SK-N-SH (cell line): Measurements from ENCODE around the gene ZBTB16. TPM values are rescaled to one million over a fixed set of nuclear protein-coding genes. Genes with fewer than 3 reads are reported as not detected.

Experiments
- CTCF ChIA-PET: fragments of 300-600, 350-600 bp; formaldehyde crosslinking; extraction: SDS; loops from one replicate; lab custom pipeline; 2021; lab: Yijun Ruan, JAX
- POLR2A ChIA-PET: fragments of 350-600 bp; sonication (Branson Sonifier 250); formaldehyde crosslinking; extraction: SDS; loops from one replicate; lab custom pipeline; 2020; ENCODE audit warnings: antibody characterized with exemption, inconsistent platforms; lab: Yijun Ruan, JAX
- DNase-seq: peaks from one replicate; pipeline ENCODE4 v3.0.0; 2012
- H2AFZ ChIP-seq: fragments of 200-600 bp; sonication (generic); 2 replicates; pipeline ENCODE4 v1.8.1; 2016; ENCODE audit warnings: antibody characterized with exemption, mild to moderate bottlenecking, low read depth
- H3F3A ChIP-seq: fragments of 200-600 bp; sonication (generic); replicated peaks from 2 replicates; pipeline ENCODE3; 2016; ENCODE audit warnings: antibody characterized with exemption, mild to moderate bottlenecking; ENCODE audit not compliant: insufficient read depth
- H3K27ac ChIP-seq, 2 experiments: fragments of 200-500 bp in 1 of 2; fragments of 200-600 bp in 1 of 2; sonication (Bioruptor generic) in 1 of 2; sonication (generic), shearing (Covaris generic) in 1 of 2; 2 replicates each; pipeline versions ENCODE4 v1.5.1 to v1.6.1; 2014 to 2016; ENCODE audit warnings: low read depth in 2 of 2, inconsistent platforms in 1 of 2, low read length in 1 of 2, mild to moderate bottlenecking in 1 of 2, mixed read lengths in 1 of 2
- H3K27me3 ChIP-seq: fragments of 200-600 bp; sonication (generic), shearing (Covaris generic); 2 replicates; pipeline ENCODE4 v1.6.1; 2016; ENCODE audit warnings: mixed run types; ENCODE audit not compliant: insufficient read depth
- H3K36me3 ChIP-seq, 2 experiments: fragments of 200-500 bp in 1 of 2; fragments of 200-600 bp in 1 of 2; sonication (Bioruptor generic) in 1 of 2; sonication (generic) in 1 of 2; replicated peaks in 1 of 2; 2 replicates each; pipeline versions ENCODE3 to v1.5.1; 2014 to 2016; ENCODE audit warnings: low read length in 1 of 2, mild to moderate bottlenecking in 1 of 2; ENCODE audit not compliant: insufficient read depth in 2 of 2, control insufficient read depth in 1 of 2
- H3K4me1 ChIP-seq, 2 experiments: fragments of 200-500 bp in 1 of 2; fragments of 200-600 bp in 1 of 2; sonication (Bioruptor generic) in 1 of 2; sonication (generic), shearing (Covaris generic) in 1 of 2; 2 replicates each; pipeline versions ENCODE4 v1.5.1 to v1.6.1; 2014 to 2016; ENCODE audit warnings: low read depth in 1 of 2, low read length in 1 of 2, mixed run types in 1 of 2; ENCODE audit not compliant: insufficient read depth in 2 of 2, control insufficient read depth in 1 of 2
- H3K4me2 ChIP-seq: fragments of 200-600 bp; sonication (generic), shearing (Covaris generic); 2 replicates; pipeline ENCODE4 v1.6.1; 2017; ENCODE audit warnings: mixed run types
- H3K4me3 ChIP-seq, 2 experiments: fragments of 200-500 bp in 1 of 2; fragments of 200-600 bp in 1 of 2; sonication (Bioruptor generic) in 1 of 2; sonication (generic), shearing (Covaris generic) in 1 of 2; 2 replicates each; pipeline versions ENCODE4 v1.5.1 to v1.8.1; 2014 to 2016; ENCODE audit warnings: low read depth in 2 of 2, inconsistent platforms in 1 of 2, low read length in 1 of 2, mild to moderate bottlenecking in 1 of 2, mixed read lengths in 1 of 2, moderate library complexity in 1 of 2
- H3K79me2 ChIP-seq: fragments of 200-600 bp; sonication (generic); 2 replicates; pipeline ENCODE4 v1.8.1; 2017; ENCODE audit warnings: mild to moderate bottlenecking; ENCODE audit not compliant: insufficient read depth
- H3K9ac ChIP-seq: fragments of 200-600 bp; sonication (generic); 2 replicates; pipeline ENCODE4 v1.6.1; 2017; ENCODE audit warnings: mixed run types
- H3K9me2 ChIP-seq: fragments of 200-600 bp; sonication (generic); 2 replicates; pipeline ENCODE4 v1.6.1; 2017; ENCODE audit warnings: mixed run types
- H3K9me3 ChIP-seq: fragments of 200-600 bp; sonication (generic); 2 replicates; pipeline ENCODE4 v1.6.1; 2017; ENCODE audit warnings: mixed run types, mild to moderate bottlenecking, moderate library complexity
- H4K20me1 ChIP-seq: fragments of 200-600 bp; sonication (generic); 2 replicates; pipeline ENCODE4 v1.6.1; 2017; ENCODE audit warnings: mild to moderate bottlenecking, mixed run types; ENCODE audit not compliant: insufficient read depth
- CHD2 ChIP-seq: fragments of 150-350 bp; IDR thresholded peaks from 2 replicates; pipeline ENCODE4 v1.6.1; 2018; ENCODE audit warnings: low read length; ENCODE audit not compliant: partially characterized antibody
- ELF1 ChIP-seq: IDR thresholded peaks from 2 replicates; pipeline ENCODE4 v1.4.0; 2012
- EP300 ChIP-seq, 2 experiments: IDR thresholded peaks; 2 replicates each; pipeline versions ENCODE4 v1.4.0 to v1.6.1; 2012; ENCODE audit warnings: borderline replicate concordance in 1 of 2, low read depth in 1 of 2, low read length in 1 of 2
- EZH2phosphoT487 ChIP-seq: fragments of 200-600 bp; sonication (generic); IDR thresholded peaks from 2 replicates; pipeline ENCODE4 v1.6.1; 2017; ENCODE audit warnings: low read depth, mixed run types, mild to moderate bottlenecking, antibody characterized with exemption, moderate library complexity, borderline replicate concordance
- FOXJ3 ChIP-seq: sonication (generic); formaldehyde crosslinking; IDR thresholded peaks from 2 replicates; pipeline ENCODE4 v1.5.1; 2020; ENCODE audit warnings: mild to moderate bottlenecking, missing genetic modification reagents
- GABPA ChIP-seq: IDR thresholded peaks from 2 replicates; pipeline ENCODE4 v1.4.0; 2012; ENCODE audit warnings: low read depth, mild to moderate bottlenecking
- JUND ChIP-seq: IDR thresholded peaks from 2 replicates; pipeline ENCODE4 v1.4.0; 2012
- MEF2A ChIP-seq: IDR thresholded peaks from 2 replicates; pipeline ENCODE4 v1.4.0; 2012; ENCODE audit warnings: low read depth, borderline replicate concordance
- NFIC ChIP-seq: IDR thresholded peaks from 2 replicates; pipeline ENCODE4 v1.4.0; 2012; ENCODE audit warnings: borderline replicate concordance
- NRF1 ChIP-seq: IDR thresholded peaks from 2 replicates; pipeline ENCODE4 v1.6.1; 2012; ENCODE audit warnings: low read depth, mild to moderate bottlenecking, low read length
- RXRA ChIP-seq: IDR thresholded peaks from 2 replicates; pipeline ENCODE4 v1.4.0; 2012; ENCODE audit warnings: low read depth, mild to moderate bottlenecking, borderline replicate concordance
- SIN3A ChIP-seq: IDR thresholded peaks from 2 replicates; pipeline ENCODE4 v1.6.1; 2012; ENCODE audit warnings: low read depth, mild to moderate bottlenecking, low read length, moderate library complexity, borderline replicate concordance
- TEAD4 ChIP-seq: IDR thresholded peaks from 2 replicates; pipeline ENCODE4 v1.4.0; 2012; ENCODE audit warnings: mild to moderate bottlenecking, borderline replicate concordance; ENCODE audit not compliant: insufficient read depth
- WGBS: methylation state at CpG from one replicate; pipeline ENCODE4 v1.1.6; 2017; ENCODE audit warnings: low lambda C conversion rate; 5-methylcytosine and 5-hydroxymethylcytosine counted together
- polyA plus RNA-seq, 3 experiments: library from polyadenylated mRNA; depleted of rRNA; stranded (reverse); fragments of >200 nt; gene quantifications; 2 replicates each; pipeline ENCODE4 v1.2.3, GENCODE V29; 2012
- TF ChIP-seq, protein P1 (sequence below): IDR thresholded peaks from 2 replicates; pipeline ENCODE4 v1.6.1; 2012; ENCODE audit warnings: mild to moderate bottlenecking, low read depth, low read length, moderate library complexity
- TF ChIP-seq, protein P2 (sequence below): IDR thresholded peaks from 2 replicates; pipeline ENCODE4 v1.4.0; 2012; ENCODE audit warnings: low read depth, borderline replicate concordance

ZBTB16 gene
- polyA plus RNA-seq, 1 of the 3 experiments (the other 2 are of a cell fraction) = not detected

DNA sequence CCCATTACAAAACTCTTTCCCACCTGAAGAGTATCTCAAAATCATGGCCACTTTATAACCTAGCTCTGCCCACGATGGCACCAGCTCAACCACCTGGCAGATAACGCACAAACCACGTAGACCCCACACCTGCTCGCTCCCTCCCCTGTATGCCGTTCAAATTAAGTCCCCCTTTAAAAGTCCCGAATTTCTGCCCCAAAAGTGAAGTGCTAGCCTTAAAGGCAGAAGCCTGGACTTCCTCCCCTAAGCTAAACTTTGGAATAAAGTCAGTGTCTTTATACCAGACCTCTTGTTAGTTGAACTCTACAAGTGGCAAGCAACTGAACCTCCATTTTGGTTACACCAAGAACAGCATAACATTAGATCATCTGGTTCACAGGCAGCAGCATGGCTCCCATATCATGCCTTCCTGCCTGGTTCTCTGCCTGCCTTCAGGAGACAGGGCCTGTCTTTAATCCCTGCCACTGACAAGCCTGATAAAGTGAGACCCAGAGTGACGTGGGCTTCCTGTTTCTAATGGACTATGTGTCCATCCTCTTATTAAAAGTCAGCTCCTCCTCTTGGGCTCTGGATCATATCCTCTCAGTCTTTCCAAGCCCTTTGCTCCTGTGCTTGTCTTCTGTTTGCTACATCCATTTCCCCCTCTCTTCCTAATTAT is 204.1 kb downstream of the ZBTB16 start:
- Histone ChIP-seq H2AFZ (no peak overlapping the region), H3K4me2 (no peak overlapping the region), H3K36me3 (no peaks in the 10 kb centered on the region), H3K9me2 (no peaks in the 10 kb centered on the region), H3K27me3 (peaks cover 14% of the 10 kb centered on the region; the same call in 1 of the 2 replicates), H3K4me1 (no peaks in the 10 kb centered on the region; a peak in 1 of 4 replicates), H3K79me2 (no peaks in the 10 kb centered on the region), H3K9me3 (no peaks in the 10 kb centered on the region), H3K4me3 (no peak overlapping the region), H3K27ac (no peak overlapping the region), H4K20me1 (no peaks in the 10 kb centered on the region), H3F3A (no peaks in the 10 kb centered on the region), H3K9ac (no peak overlapping the region)
- POLR2A ChIA-PET = no interaction called here
- WGBS = 34% methylated on average over 7 of the region's 7 CpGs
- CTCF ChIA-PET = interaction anchor here (0.7 to 11.8 kb wide), 30 partner anchors 10 to 724 kb away, joined by 3 to 445 read pairs (median 20); partner anchors contain the start of gene HTR3B
- TF ChIP-seq SIN3A (no peak), ELF1 (no peak), TEAD4 (no peak), MEF2A (no peak), NRF1 (no peak), GABPA (no peak), RXRA (no peak), EZH2phosphoT487 (no peak), CHD2 (no peak)
- TF ChIP-seq, protein P1, sequence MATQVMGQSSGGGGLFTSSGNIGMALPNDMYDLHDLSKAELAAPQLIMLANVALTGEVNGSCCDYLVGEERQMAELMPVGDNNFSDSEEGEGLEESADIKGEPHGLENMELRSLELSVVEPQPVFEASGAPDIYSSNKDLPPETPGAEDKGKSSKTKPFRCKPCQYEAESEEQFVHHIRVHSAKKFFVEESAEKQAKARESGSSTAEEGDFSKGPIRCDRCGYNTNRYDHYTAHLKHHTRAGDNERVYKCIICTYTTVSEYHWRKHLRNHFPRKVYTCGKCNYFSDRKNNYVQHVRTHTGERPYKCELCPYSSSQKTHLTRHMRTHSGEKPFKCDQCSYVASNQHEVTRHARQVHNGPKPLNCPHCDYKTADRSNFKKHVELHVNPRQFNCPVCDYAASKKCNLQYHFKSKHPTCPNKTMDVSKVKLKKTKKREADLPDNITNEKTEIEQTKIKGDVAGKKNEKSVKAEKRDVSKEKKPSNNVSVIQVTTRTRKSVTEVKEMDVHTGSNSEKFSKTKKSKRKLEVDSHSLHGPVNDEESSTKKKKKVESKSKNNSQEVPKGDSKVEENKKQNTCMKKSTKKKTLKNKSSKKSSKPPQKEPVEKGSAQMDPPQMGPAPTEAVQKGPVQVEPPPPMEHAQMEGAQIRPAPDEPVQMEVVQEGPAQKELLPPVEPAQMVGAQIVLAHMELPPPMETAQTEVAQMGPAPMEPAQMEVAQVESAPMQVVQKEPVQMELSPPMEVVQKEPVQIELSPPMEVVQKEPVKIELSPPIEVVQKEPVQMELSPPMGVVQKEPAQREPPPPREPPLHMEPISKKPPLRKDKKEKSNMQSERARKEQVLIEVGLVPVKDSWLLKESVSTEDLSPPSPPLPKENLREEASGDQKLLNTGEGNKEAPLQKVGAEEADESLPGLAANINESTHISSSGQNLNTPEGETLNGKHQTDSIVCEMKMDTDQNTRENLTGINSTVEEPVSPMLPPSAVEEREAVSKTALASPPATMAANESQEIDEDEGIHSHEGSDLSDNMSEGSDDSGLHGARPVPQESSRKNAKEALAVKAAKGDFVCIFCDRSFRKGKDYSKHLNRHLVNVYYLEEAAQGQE = no peak
- DNase-seq = no peak

- Histone ChIP-seq H3K4me3 (no peak overlapping the region), H3K79me2 (no peaks in the 10 kb centered on the region), H4K20me1 (no peaks in the 10 kb centered on the region), H3K27me3 (peaks cover 14% of the 10 kb centered on the region; the same call in 1 of the 2 replicates), H3K4me2 (no peak overlapping the region), H3K9me3 (no peaks in the 10 kb centered on the region), H2AFZ (no peak overlapping the region), H3F3A (no peaks in the 10 kb centered on the region), H3K4me1 (no peaks in the 10 kb centered on the region; a peak in 1 of 4 replicates), H3K9me2 (no peaks in the 10 kb centered on the region), H3K27ac (no peak overlapping the region), H3K36me3 (no peaks in the 10 kb centered on the region), H3K9ac (no peak overlapping the region)
- 13% methylated on average over 2 of the region's 2 CpGs for WGBS
- no peak for DNase-seq
- POLR2A ChIA-PET = interaction anchor here (0.6 kb wide), 1 partner anchor 368 kb away, joined by 4 read pairs; no protein-coding TSS in a partner anchor
- CTCF ChIA-PET = interaction anchor here (0.6 to 11.8 kb wide), 12 partner anchors 16 to 458 kb away, joined by 3 to 445 read pairs (median 22); no protein-coding TSS in a partner anchor
- TF ChIP-seq GABPA (no peak), NFIC (no peak), RXRA (no peak), TEAD4 (no peak), JUND (no peak), MEF2A (no peak), SIN3A (no peak), CHD2 (no peak), EZH2phosphoT487 (no peak), EP300 (IDR thresholded peaks at IDR 0.05; ENCODE audit: borderline replicate concordance in 1 of 2, low read depth in 1 of 2, low read length in 1 of 2) (no peak), FOXJ3 (CRISPR knock-in tag) (no peak)
- TF ChIP-seq, protein P1 = no peak
- TF ChIP-seq, protein P2, sequence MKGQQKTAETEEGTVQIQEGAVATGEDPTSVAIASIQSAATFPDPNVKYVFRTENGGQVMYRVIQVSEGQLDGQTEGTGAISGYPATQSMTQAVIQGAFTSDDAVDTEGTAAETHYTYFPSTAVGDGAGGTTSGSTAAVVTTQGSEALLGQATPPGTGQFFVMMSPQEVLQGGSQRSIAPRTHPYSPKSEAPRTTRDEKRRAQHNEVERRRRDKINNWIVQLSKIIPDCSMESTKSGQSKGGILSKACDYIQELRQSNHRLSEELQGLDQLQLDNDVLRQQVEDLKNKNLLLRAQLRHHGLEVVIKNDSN = no peak
Measured at GRCh38 chr11:114264381-114264780, 204.9 kb downstream of the ZBTB16 start.
